GM19452 (cell line): ENCODE results near the gene DNAJC25.
"Not testable (repeated sequence)": the region's sequence is repeated elsewhere in the genome, so short reads cannot be mapped to it uniquely, and the experiment has no call there.

Experiments
- ATAC-seq: cut with Tn5 transposase; IDR thresholded peaks from one replicate; pipeline ENCODE4 v1.9.1; 2021; ENCODE audit not compliant: unreplicated experiment

The DNAJC25 gene

GRCh38 chr9:111663301-111663823 lies 32.2 kb downstream of the DNAJC25 start:
- no peak for ATAC-seq

GRCh38 chr9:111668026-111668573 lies 37.0 kb downstream of the DNAJC25 start:
- ATAC-seq, result no peak

GRCh38 chr9:111668601-111669000 lies 37.5 kb downstream of the DNAJC25 start:
- ATAC-seq, result not testable (repeated sequence)

- no peak for ATAC-seq
Measured at GRCh38 chr9:111674319-111674718, 43.2 kb downstream of the DNAJC25 start.

- no peak for ATAC-seq
Measured at GRCh38 chr9:111676116-111676515, 45.0 kb downstream of the DNAJC25 start.

GRCh38 chr9:111678293-111678692 lies 47.2 kb downstream of the DNAJC25 start:
- ATAC-seq, result no peak

- ATAC-seq, result no peak
Measured at GRCh38 chr9:111679199-111679598, 48.1 kb downstream of the DNAJC25 start.

GRCh38 chr9:111683392-111683791 lies 52.3 kb downstream of the DNAJC25 start:
- no peak for ATAC-seq

- no peak for ATAC-seq
Measured at GRCh38 chr9:111691672-111692329, 60.7 kb downstream of the DNAJC25 start.

- ATAC-seq, result no peak
Measured at GRCh38 chr9:111696796-111697195, 65.7 kb downstream of the DNAJC25 start.

GRCh38 chr9:111700776-111701175 lies 69.6 kb downstream of the DNAJC25 start:
- ATAC-seq, result no peak
